K562 (cell line): Measurements from ENCODE around the gene CMIP. TPM values are rescaled to one million over a fixed set of nuclear protein-coding genes. Genes with fewer than 3 reads are reported as not detected.

Experiments used
- BCLAF1 ChIP-seq, 2 experiments: fragments of 450-650 bp in 1 of 2; IDR thresholded peaks; 2 replicates each; pipeline ENCODE4 v1.6.1; 2011 to 2017; ENCODE audit warnings: low read depth in 2 of 2, antibody characterized with exemption in 1 of 2, borderline replicate concordance in 1 of 2, low read length in 1 of 2, mild to moderate bottlenecking in 1 of 2, mixed read lengths in 1 of 2; ENCODE audit not compliant: control insufficient read depth in 1 of 2
- E2F1 ChIP-seq: sonication (generic); formaldehyde crosslinking; IDR thresholded peaks from 2 replicates; pipeline ENCODE4 v1.8.1; 2023; ENCODE audit warnings: mild to moderate bottlenecking, missing genetic modification reagents, moderate library complexity
- KDM4B ChIP-seq, 2 experiments: fragments of 450-650 bp in 1 of 2; sonication (generic) in 1 of 2; IDR thresholded peaks; 2 replicates each; pipeline ENCODE4 v1.6.1; 2016 to 2017; ENCODE audit warnings: borderline replicate concordance in 2 of 2, antibody characterized with exemption in 1 of 2, low read depth in 1 of 2, mild to moderate bottlenecking in 1 of 2
- KLF6 ChIP-seq: fragments of 250-450 bp; sonication (Bioruptor Pico); IDR thresholded peaks from 2 replicates; pipeline ENCODE4 v1.4.0; 2020; ENCODE audit warnings: mild to moderate bottlenecking, moderate library complexity, borderline replicate concordance
- NCOA1 ChIP-seq: fragments of 450-650 bp; IDR thresholded peaks from 2 replicates; pipeline ENCODE4 v1.6.1; 2016; ENCODE audit warnings: low read depth
- NUFIP1 ChIP-seq: fragments of 450-650 bp; IDR thresholded peaks from 2 replicates; pipeline ENCODE4 v1.6.1; 2018; ENCODE audit not compliant: partially characterized antibody
- POLR2A ChIP-seq: fragments of 450-650 bp; conservative IDR thresholded peaks from 2 replicates; pipeline ENCODE4 v1.6.1; 2016
- RAD51 ChIP-seq: fragments of 450-650 bp; IDR thresholded peaks from 2 replicates; pipeline ENCODE4 v1.7.1; 2016; ENCODE audit warnings: low read depth, mild to moderate bottlenecking, borderline replicate concordance
- RBM15 ChIP-seq: fragments of 200-400 bp; formaldehyde crosslinking; IDR thresholded peaks from 2 replicates; pipeline ENCODE4 v1.6.1; 2018; ENCODE audit warnings: mild to moderate bottlenecking, low read length, moderate library complexity; ENCODE audit not compliant: insufficient read depth
- TAL1 ChIP-seq: fragments of 450-650 bp; IDR thresholded peaks from 2 replicates; pipeline ENCODE4 v1.6.1; 2016; ENCODE audit warnings: mild to moderate bottlenecking
- ZBTB34 ChIP-seq: fragments of 250-450 bp; sonication (Bioruptor Pico); IDR thresholded peaks from 2 replicates; pipeline ENCODE4 v1.8.0; 2021; ENCODE audit warnings: mild to moderate bottlenecking, moderate library complexity
- ZNF24 ChIP-seq: fragments of 450-650 bp; IDR thresholded peaks from 2 replicates; pipeline ENCODE4 v1.6.1; 2016
- polyA plus RNA-seq, 8 experiments: library from polyadenylated mRNA; depleted of rRNA in 4 of 8; stranded (reverse) in 5 of 8; unstranded in 3 of 8; fragments of >200 nt; fragmentation: Nextera tagmentation in 2 of 8; fragmentation: Illumina TruSeq in 1 of 8; extraction: Ambion mirVana in 2 of 8; extraction: Trizol in 1 of 8; gene quantifications; 2 replicates each; pipeline versions ENCODE4 v1.2.1 to v1.2.3, GENCODE V29; 2011 to 2014; ENCODE audit warnings: inconsistent platforms in 1 of 8, missing spikeins in 1 of 8
- total RNA-seq, 7 experiments: library from RNA; depleted of rRNA in 6 of 7; stranded (reverse); fragments of >200 nt in 6 of 7; fragmentation: Illumina TruSeq in 2 of 7; extraction: Trizol in 2 of 7; gene quantifications; 2 replicates each; pipeline versions ENCODE4 v1.2.1 to v1.2.3, GENCODE V29; 2011 to 2021; ENCODE audit warnings: low replicate concordance in 1 of 7
- TF ChIP-seq, protein P1 (sequence below): fragments of 250-450 bp; sonication (Bioruptor Pico); IDR thresholded peaks from 2 replicates; pipeline ENCODE4 v1.6.1; 2021; ENCODE audit warnings: mild to moderate bottlenecking

Gene CMIP
- total and polyA plus RNA-seq, 9 of the 15 experiments (the other 6 are each of a cell fraction or from before 2014, with no cell fraction given) = 0.94 to 82.5 (median 10.3) TPM

DNA sequence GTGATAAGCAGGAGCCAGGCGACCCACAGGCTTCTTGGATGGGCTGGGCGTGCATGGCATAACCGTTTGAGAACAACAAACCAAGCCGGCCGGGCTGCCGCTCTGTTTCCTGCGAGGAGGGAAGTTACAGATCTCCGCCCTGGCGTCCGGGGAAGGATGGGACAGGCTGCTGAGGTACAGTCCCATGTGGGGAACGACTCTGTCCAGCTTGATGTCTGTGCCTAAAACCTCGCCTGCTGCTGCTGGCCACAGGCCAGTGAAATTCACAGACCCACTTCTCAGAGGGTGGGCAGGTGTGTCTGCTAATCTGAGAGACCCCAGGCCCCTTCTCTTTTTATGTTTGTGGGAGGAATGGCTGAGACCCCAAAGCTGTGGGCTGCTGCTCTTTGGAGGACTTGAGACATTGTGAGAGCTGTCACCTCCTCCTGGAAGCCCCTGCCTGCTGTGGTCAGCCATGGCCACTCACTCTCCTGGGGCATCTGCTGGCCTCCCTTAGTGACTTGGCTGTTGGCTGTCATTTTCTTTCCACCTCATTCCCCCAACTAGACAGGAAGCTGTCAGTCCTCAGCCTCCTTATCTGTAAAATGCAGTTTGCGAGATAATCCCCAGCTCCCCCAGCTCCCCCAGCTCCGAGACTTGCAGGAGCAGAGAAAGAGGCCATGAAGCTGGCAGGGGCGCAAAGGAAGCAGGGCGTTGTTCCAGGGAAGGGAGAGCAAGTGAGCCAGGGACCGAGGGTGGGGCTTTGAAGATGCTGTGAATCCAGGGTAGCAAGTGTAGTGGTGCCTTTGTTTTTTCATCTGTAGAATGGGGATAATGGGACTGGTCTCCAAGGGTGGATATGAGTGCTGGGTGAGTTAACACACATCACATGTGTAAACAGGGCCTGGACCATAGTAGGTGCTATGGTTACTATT lies 51.0 kb downstream of the CMIP start (continued):
- TF ChIP-seq RBM15 (no peak), E2F1 (CRISPR knock-in tag) (no peak), BCLAF1 (IDR thresholded peaks at IDR 0.05; ENCODE audit: borderline replicate concordance in 1 of 2, control insufficient read depth in 1 of 2, low read depth in 2 of 2, low read length in 1 of 2) (peak in 1 of 2 experiments; percentile 85; a peak in 2 of 4 replicates), RAD51 (peak; percentile 49; the same call in 1 of the 2 replicates), KLF6 (CRISPR knock-in tag) (peak; percentile 18; the same call in 1 of the 2 replicates), TAL1 (peak; percentile 96), KDM4B (IDR thresholded peaks at IDR 0.05; ENCODE audit: borderline replicate concordance in 2 of 2, low read depth in 1 of 2) (no peak), NCOA1 (peak; percentile 93), POLR2A (peak; percentile 70), ZNF24 (peak; percentile 95), ZBTB34 (CRISPR knock-in tag) (no peak), NUFIP1 (no peak)
- TF ChIP-seq, protein P1, sequence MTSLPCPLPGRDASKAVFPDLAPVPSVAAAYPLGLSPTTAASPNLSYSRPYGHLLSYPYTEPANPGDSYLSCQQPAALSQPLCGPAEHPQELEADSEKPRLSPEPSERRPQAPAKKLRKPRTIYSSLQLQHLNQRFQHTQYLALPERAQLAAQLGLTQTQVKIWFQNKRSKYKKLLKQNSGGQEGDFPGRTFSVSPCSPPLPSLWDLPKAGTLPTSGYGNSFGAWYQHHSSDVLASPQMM (CRISPR knock-in tag) = no peak
